ENCODE data around the gene FOLR3.

FOLR3 gene

DNA sequence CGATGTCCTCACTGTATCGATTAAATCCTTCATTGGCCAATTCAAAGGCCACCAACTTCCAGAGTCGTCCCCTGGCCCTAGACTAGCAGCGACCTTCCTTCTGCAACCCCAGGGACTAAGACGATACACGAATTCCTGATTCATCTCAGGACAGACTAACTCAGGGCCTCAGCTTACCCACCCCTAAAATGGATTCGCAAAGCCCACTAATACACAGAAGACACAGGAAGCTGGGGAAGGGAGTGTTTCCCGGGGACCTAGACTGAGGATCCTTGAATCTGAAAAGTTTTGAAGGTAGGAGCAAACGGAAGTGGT is 32.9 kb upstream of the FOLR3 start:
- DNase-seq (ENCODE audit: low read depth): no peak
- TF ChIP-seq, protein P1, sequence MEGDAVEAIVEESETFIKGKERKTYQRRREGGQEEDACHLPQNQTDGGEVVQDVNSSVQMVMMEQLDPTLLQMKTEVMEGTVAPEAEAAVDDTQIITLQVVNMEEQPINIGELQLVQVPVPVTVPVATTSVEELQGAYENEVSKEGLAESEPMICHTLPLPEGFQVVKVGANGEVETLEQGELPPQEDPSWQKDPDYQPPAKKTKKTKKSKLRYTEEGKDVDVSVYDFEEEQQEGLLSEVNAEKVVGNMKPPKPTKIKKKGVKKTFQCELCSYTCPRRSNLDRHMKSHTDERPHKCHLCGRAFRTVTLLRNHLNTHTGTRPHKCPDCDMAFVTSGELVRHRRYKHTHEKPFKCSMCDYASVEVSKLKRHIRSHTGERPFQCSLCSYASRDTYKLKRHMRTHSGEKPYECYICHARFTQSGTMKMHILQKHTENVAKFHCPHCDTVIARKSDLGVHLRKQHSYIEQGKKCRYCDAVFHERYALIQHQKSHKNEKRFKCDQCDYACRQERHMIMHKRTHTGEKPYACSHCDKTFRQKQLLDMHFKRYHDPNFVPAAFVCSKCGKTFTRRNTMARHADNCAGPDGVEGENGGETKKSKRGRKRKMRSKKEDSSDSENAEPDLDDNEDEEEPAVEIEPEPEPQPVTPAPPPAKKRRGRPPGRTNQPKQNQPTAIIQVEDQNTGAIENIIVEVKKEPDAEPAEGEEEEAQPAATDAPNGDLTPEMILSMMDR (IDR thresholded peaks at IDR 0.05; ENCODE audit: control insufficient read depth, insufficient read depth, low read depth, low read length, missing control alignments): no peak
- H3K4me3 ChIP-seq (ENCODE audit: control insufficient read depth, low read depth, low read length): peak overlapping the region; percentile 87

DNA sequence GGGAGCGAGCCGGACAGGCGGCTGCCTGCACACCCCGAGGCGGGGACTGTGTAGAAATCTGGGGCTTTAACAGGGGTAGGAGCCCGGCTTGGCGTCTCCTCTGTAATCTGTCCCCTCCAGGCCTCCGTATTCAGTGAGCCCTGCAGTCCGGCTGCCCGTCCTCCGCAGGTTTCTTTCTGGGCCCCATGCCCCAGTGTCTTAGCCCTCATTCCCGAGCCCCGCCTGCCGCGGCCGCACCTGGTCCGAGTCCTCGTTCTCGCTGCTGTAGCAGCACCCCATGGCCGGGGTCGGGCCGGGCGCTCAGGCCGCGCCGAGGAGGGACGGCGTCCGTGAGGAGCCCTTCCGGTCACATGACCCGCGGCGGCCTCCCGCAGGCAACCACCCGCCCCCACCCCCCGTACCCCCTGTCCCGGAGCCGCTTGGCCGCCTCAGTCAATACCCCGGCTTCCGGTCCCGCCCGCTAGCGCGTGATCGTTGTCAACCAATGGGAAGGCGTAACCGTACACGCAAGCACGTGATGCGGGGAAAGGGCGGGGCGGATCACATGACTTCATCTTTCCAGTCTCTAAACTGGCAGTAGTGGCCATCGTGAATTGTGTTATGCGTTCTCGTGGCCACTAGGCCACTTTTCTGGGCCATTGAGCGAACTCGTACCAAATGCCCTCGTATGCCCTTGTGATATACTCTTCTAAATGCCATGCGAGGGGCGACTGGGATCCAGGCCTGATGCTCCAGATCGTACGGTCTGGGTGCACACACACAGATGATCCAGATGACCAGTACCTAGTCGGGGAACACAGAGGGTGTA is 32.4 kb upstream of the FOLR3 start, which contains the start of gene LAMTOR1:
Gene LAMTOR1 (minus strand): TSS at position 352 of the 808 bp plus-strand sequence. CDS start 73 bp downstream, at position 279.
- TF ChIP-seq, protein P1 (IDR thresholded peaks at IDR 0.05; ENCODE audit: control insufficient read depth, insufficient read depth, low read depth, low read length, missing control alignments): peak; percentile 38
- peak; percentile 94 for DNase-seq (ENCODE audit: low read depth)
- peak within 1 kb of the TSS; percentile 87 for H3K4me3 ChIP-seq (ENCODE audit: control insufficient read depth, low read depth, low read length)

DNA sequence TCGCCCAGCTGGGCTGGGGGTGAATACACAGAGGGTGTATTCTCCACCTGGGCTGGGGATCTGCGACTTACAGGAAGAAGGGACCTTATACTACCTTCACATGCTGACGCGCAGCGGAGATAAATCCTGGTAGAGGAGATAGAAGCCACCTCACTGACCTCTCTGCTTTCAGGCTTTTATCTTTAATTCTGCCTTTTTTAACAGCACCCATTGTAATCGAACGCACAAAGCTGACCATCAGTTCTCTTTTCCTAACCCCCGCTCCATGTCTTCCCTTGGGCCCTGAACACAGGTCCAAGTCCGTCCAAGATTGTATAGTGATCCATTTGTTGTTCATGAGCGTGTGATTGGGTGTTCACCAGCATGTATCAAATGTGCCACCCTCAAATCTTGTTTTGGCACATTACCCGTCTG is 31.8 kb upstream of the FOLR3 start:
- no peak for DNase-seq (ENCODE audit: low read depth)
- TF ChIP-seq, protein P1 (IDR thresholded peaks at IDR 0.05; ENCODE audit: control insufficient read depth, insufficient read depth, low read depth, low read length, missing control alignments): no peak
- H3K4me3 ChIP-seq (ENCODE audit: control insufficient read depth, low read depth, low read length): peak overlapping the region; percentile 23

DNA sequence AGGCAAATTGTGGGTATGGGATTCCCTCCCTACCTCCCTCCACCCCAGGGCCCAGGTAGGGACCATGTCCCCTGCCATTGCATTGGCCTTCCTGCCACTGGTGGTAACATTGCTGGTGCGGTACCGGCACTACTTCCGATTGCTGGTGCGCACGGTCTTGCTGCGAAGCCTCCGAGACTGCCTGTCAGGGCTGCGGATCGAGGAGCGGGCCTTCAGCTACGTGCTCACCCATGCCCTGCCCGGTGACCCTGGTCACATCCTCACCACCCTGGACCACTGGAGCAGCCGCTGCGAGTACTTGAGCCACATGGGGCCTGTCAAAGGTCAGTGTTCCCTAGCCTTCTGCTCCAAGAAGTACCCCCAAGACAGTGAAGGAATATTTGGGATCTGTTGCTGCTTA is 29.6 kb upstream of the FOLR3 start, which contains the start of gene TOMT:
Gene TOMT (plus strand): TSS at position 37 of the 400 bp plus-strand sequence. CDS start 28 bp downstream, at position 65.
- no peak within 1 kb of the TSS for H3K4me3 ChIP-seq (ENCODE audit: control insufficient read depth, low read depth, low read length)
- no peak for DNase-seq (ENCODE audit: low read depth)
- TF ChIP-seq, protein P1 (IDR thresholded peaks at IDR 0.05; ENCODE audit: control insufficient read depth, insufficient read depth, low read depth, low read length, missing control alignments): no peak

DNA sequence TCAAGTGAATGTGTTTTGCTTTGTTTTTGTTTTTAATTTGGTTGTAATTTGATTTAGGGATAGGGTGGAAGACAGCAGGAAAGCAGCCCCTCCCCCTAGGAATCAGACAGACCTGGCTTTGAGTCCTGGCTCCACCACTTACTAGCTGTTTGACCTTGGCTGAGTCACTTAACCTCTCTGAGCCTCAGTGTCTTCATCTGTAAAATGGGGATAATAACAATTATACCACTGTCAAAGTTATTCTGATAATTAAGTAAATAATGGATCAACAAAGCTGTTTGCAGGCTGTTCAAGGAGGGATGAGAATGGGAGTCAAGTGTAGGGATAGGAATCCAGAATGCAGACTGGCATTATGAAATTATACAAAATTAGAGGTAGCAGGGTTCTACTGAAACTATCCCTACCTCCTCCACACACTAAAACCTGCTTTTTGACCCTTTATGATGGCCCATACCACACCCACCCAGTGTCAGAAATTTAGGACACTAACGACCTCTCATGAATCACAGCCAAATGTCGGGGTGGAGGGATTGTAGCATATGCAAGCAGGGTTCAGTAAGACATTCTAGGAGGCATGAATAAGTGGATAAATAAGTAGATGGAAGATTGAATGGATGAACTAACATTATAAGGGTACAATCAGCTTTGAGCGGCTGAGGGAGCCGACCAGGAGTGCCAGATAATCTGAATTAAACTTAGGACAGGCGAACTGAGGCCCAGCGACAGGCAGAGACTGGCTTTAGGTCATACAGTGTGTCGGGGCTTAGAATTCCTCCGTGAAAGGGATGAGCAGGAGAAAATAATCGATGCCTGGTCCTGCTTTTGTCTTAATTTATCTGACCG is 24.0 kb upstream of the FOLR3 start:
- TF ChIP-seq, protein P1 (IDR thresholded peaks at IDR 0.05; ENCODE audit: control insufficient read depth, insufficient read depth, low read depth, low read length, missing control alignments): no peak
- peak overlapping the region; percentile 76 for H3K4me3 ChIP-seq (ENCODE audit: control insufficient read depth, low read depth, low read length)
- DNase-seq (ENCODE audit: low read depth): no peak

DNA sequence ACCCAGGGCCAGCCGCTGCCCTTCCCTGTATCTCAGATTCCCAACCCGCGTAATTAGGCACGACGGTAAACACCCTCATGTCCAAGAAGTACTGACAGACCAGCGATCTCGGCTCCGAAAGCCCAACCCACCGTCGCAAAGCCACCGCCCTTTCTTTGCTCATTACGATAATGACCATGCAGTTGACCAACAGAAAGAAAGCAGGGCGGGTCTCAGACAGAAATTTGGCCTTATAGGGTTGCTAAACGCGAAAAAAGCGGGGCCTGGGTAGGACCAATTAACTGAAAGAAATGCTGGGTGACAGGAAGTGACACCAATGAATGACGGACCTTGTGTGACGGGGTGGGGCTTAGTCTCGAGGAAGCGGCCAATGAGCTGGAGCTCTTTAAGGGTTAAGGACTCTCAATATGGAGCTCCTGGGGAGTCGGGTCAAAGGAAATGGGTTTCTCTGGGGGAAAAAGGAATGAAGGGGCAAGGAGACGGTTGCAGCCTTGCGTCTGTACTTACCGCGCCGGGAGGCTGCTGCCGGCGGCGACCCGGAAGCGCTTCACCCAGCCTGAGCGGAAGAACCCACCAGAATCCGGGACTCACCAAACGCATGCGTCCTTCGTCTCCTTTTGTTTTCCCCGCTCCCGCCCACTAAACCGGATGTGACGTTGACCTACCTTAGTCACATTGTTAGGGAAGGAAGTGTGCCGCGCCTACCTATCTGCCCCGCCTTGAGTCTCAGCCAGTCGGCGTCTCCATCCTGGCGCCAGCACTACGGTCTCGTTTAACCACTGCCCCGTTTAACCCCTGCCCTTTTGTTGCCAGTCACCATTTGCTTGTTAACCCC is 23.2 kb upstream of the FOLR3 start, which contains the start of gene ANAPC15:
Gene ANAPC15 (minus strand): TSS at position 553 of the 835 bp plus-strand sequence. CDS start 1,419 bp downstream, outside the sequence.
- peak; percentile 98 for DNase-seq (ENCODE audit: low read depth)

More for the DNA sequence above, 23.2 kb upstream of the FOLR3 start, which contains the start of gene ANAPC15:
- H3K4me3 ChIP-seq (ENCODE audit: control insufficient read depth, low read depth, low read length): peak within 1 kb of the TSS; percentile 76
- TF ChIP-seq, protein P1 (IDR thresholded peaks at IDR 0.05; ENCODE audit: control insufficient read depth, insufficient read depth, low read depth, low read length, missing control alignments): no peak

Data from AG09309 (cell line).